G401 (cell line): ENCODE data around the gene ART4. TPM values are rescaled to one million over a fixed set of nuclear protein-coding genes. Genes with fewer than 3 reads are reported as not detected.

Experiments
- DNase-seq: peaks from one replicate; pipeline ENCODE4 v3.0.0-alpha.2; 2015; ENCODE audit warnings: low spot score
- in situ Hi-C: cut with HindIII; loops from 2 replicates; pipeline ENCODE4 v1.10.0; 2016; ENCODE audit warnings: low sequenced_read_pairs, mixed read lengths
- total RNA-seq: library from RNA; depleted of rRNA; stranded (reverse); fragments of >200 nt; shearing (Covaris generic); gene quantifications from 2 replicates; pipeline ENCODE4 v1.2.3, GENCODE V29; 2014; rRNA removed

ART4 gene
- total RNA-seq, 1 experiment from 2014 or later = not detected

DNA sequence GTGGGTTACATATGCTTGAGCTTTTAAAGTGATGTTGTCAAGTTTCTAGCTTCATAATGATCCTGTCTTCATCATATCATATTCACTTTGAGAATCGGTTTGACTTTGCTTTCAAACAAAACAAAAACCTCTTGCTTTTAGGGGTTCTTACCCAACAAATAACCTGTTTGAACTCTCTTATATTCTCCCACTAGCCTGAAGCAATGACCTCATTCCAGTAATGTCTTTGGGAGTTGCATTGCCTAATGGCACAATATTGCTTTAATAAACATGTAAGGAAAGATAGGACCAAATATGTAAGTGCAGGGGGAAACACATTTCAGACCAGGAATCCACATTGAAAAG, 67.7 kb downstream of the ART4 start:
- in situ Hi-C loops = no loop called here

More for the DNA sequence above, 67.7 kb downstream of the ART4 start:
- no peak for DNase-seq

Other genes with a start within 250 kb of the ART4 start
- gene GUCY2C, start 146.9 kb downstream of the ART4 start, total RNA-seq = not detected in 2 replicates
- 17.8 and 18.4 TPM in 2 replicates for gene WBP11, start 40.0 kb downstream of the ART4 start, total RNA-seq
- gene C12orf60, start 39.9 kb downstream of the ART4 start, total RNA-seq = 1.6 and 2.6 TPM in 2 replicates
- gene SMCO3, start 29.3 kb downstream of the ART4 start, total RNA-seq = not detected in 2 replicates
- gene MGP, start 42.3 kb upstream of the ART4 start, total RNA-seq = not detected in 2 replicates
- not detected in 2 replicates for gene ERP27, start 95.0 kb upstream of the ART4 start, total RNA-seq
- gene ARHGDIB, start 118.1 kb upstream of the ART4 start, total RNA-seq = not detected in 2 replicates
- not detected in 2 replicates for gene PDE6H, start 129.5 kb upstream of the ART4 start, total RNA-seq